ENCODE results near the gene IER5.
"Not testable (repeated sequence)": the region's sequence is repeated elsewhere in the genome, so short reads cannot be mapped to it uniquely, and the experiment has no call there.

The IER5 gene

GRCh38 chr1:181050922-181051321, 37.6 kb upstream of the IER5 start:
- DNase-seq (ENCODE audit: low spot score), result no peak
- in situ Hi-C loops (cut with MboI; ENCODE audit: low pct_unique_long_range_greater_than_20kb, low sequenced_read_pairs, unreplicated experiment), result no loop called here
- TF ChIP-seq CTCF (IDR thresholded peaks at IDR 0.05; ENCODE audit: extremely low read depth, insufficient read depth, missing control alignments), result no peak

GRCh38 chr1:181056560-181056959, 31.9 kb upstream of the IER5 start:
- no peak for TF ChIP-seq CTCF (IDR thresholded peaks at IDR 0.05; ENCODE audit: extremely low read depth, insufficient read depth, missing control alignments)
- DNase-seq (ENCODE audit: low spot score), result no peak
- in situ Hi-C loops (cut with MboI; ENCODE audit: low pct_unique_long_range_greater_than_20kb, low sequenced_read_pairs, unreplicated experiment), result no loop called here

- no peak for TF ChIP-seq CTCF (IDR thresholded peaks at IDR 0.05; ENCODE audit: extremely low read depth, insufficient read depth, missing control alignments)
- in situ Hi-C loops (cut with MboI; ENCODE audit: low pct_unique_long_range_greater_than_20kb, low sequenced_read_pairs, unreplicated experiment), result no loop called here
- DNase-seq (ENCODE audit: low spot score), result no peak
These were observed 31.4 kb upstream of the IER5 start for GRCh38 chr1:181057079-181057478.

GRCh38 chr1:181059435-181059834, 29.1 kb upstream of the IER5 start:
- in situ Hi-C loops (cut with MboI; ENCODE audit: low pct_unique_long_range_greater_than_20kb, low sequenced_read_pairs, unreplicated experiment), result no loop called here
- no peak for TF ChIP-seq CTCF (IDR thresholded peaks at IDR 0.05; ENCODE audit: extremely low read depth, insufficient read depth, missing control alignments)
- no peak for DNase-seq (ENCODE audit: low spot score)

GRCh38 chr1:181060066-181060465, 28.4 kb upstream of the IER5 start:
- no peak for DNase-seq (ENCODE audit: low spot score)
- no peak for TF ChIP-seq CTCF (IDR thresholded peaks at IDR 0.05; ENCODE audit: extremely low read depth, insufficient read depth, missing control alignments)
- in situ Hi-C loops (cut with MboI; ENCODE audit: low pct_unique_long_range_greater_than_20kb, low sequenced_read_pairs, unreplicated experiment), result no loop called here

GRCh38 chr1:181060947-181061346, 27.6 kb upstream of the IER5 start:
- DNase-seq (ENCODE audit: low spot score); in situ Hi-C loops (cut with MboI; ENCODE audit: low pct_unique_long_range_greater_than_20kb, low sequenced_read_pairs, unreplicated experiment): not testable (repeated sequence)

GRCh38 chr1:181061487-181061886, 27.0 kb upstream of the IER5 start:
- in situ Hi-C loops (cut with MboI; ENCODE audit: low pct_unique_long_range_greater_than_20kb, low sequenced_read_pairs, unreplicated experiment), result no loop called here
- no peak for DNase-seq (ENCODE audit: low spot score)
- no peak for TF ChIP-seq CTCF (IDR thresholded peaks at IDR 0.05; ENCODE audit: extremely low read depth, insufficient read depth, missing control alignments)
